HEK293 (cell line): ENCODE data around the gene KIF23.

Experiments
- CTCF ChIP-seq: fragments of 450-650 bp; formaldehyde crosslinking; IDR thresholded peaks from 2 replicates; pipeline ENCODE4 v1.5.1; 2016; ENCODE audit warnings: missing biosample characterization, missing genetic modification characterization
- PBX3 ChIP-seq: sonication (generic); formaldehyde crosslinking; IDR thresholded peaks from 2 replicates; pipeline ENCODE4 v1.8.1; 2022; ENCODE audit warnings: mild to moderate bottlenecking, moderate library complexity, missing genetic modification reagents
- TCF7L2 ChIP-seq: IDR thresholded peaks from 2 replicates; pipeline ENCODE4 v1.6.1; 2011; ENCODE audit warnings: low read depth, mild to moderate bottlenecking, inconsistent platforms, low read length, moderate library complexity, borderline replicate concordance
- ZNF133 ChIP-seq: fragments of 450-650 bp; formaldehyde crosslinking; IDR thresholded peaks from 2 replicates; pipeline ENCODE4 v1.5.1; 2016; ENCODE audit warnings: missing biosample characterization, missing genetic modification characterization

GRCh38 chr15:69384626-69385598, 29.2 kb upstream of the KIF23 start:
- TF ChIP-seq CTCF, result no peak
- TF ChIP-seq PBX3 (CRISPR knock-in tag), result no peak
- TF ChIP-seq ZNF133 (tag by site-specific recombination), result no peak
- TF ChIP-seq TCF7L2, result no peak
